ENCODE data around the gene SCN9A. TPM values are rescaled to one million over a fixed set of nuclear protein-coding genes. Genes with fewer than 3 reads are reported as not detected.

The SCN9A gene
- polyA plus RNA-seq, 1 donor from 2014 or later: 10.4 TPM

- H3K9me3 ChIP-seq (ENCODE audit: low read length): no peaks in the 10 kb centered on the region
- H3K9ac ChIP-seq (ENCODE audit: low read length): no peak overlapping the region
- H4K20me1 ChIP-seq (ENCODE audit: insufficient read depth): no peaks in the 10 kb centered on the region
- H3K79me2 ChIP-seq (replicated peaks; ENCODE audit: insufficient read depth, low read length): no peaks in the 10 kb centered on the region
- H3K27me3 ChIP-seq (ENCODE audit: insufficient read depth, low read depth, low read length): no peaks in the 10 kb centered on the region
- no peak for TF ChIP-seq EZH2 (IDR thresholded peaks at IDR 0.05; ENCODE audit: borderline replicate concordance, insufficient read depth, low read length, poor library complexity, severe bottlenecking)
- TF ChIP-seq, protein P1, sequence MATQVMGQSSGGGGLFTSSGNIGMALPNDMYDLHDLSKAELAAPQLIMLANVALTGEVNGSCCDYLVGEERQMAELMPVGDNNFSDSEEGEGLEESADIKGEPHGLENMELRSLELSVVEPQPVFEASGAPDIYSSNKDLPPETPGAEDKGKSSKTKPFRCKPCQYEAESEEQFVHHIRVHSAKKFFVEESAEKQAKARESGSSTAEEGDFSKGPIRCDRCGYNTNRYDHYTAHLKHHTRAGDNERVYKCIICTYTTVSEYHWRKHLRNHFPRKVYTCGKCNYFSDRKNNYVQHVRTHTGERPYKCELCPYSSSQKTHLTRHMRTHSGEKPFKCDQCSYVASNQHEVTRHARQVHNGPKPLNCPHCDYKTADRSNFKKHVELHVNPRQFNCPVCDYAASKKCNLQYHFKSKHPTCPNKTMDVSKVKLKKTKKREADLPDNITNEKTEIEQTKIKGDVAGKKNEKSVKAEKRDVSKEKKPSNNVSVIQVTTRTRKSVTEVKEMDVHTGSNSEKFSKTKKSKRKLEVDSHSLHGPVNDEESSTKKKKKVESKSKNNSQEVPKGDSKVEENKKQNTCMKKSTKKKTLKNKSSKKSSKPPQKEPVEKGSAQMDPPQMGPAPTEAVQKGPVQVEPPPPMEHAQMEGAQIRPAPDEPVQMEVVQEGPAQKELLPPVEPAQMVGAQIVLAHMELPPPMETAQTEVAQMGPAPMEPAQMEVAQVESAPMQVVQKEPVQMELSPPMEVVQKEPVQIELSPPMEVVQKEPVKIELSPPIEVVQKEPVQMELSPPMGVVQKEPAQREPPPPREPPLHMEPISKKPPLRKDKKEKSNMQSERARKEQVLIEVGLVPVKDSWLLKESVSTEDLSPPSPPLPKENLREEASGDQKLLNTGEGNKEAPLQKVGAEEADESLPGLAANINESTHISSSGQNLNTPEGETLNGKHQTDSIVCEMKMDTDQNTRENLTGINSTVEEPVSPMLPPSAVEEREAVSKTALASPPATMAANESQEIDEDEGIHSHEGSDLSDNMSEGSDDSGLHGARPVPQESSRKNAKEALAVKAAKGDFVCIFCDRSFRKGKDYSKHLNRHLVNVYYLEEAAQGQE (IDR thresholded peaks at IDR 0.05; ENCODE audit: borderline replicate concordance): no peak
- no peak for TF ChIP-seq SMC3 (conservative IDR thresholded peaks at IDR 0.05; ENCODE audit: poor library complexity)
- TF ChIP-seq POLR2AphosphoS5 (IDR thresholded peaks at IDR 0.05): no peak
- no peak for TF ChIP-seq CTCF (IDR thresholded peaks at IDR 0.05; ENCODE audit: poor library complexity, severe bottlenecking)
- no peak for TF ChIP-seq MXI1 (conservative IDR thresholded peaks at IDR 0.05; ENCODE audit: poor library complexity, severe bottlenecking)
- no peak for TF ChIP-seq RAD21 (conservative IDR thresholded peaks at IDR 0.05)
- no peak for TF ChIP-seq EP300 (conservative IDR thresholded peaks at IDR 0.05; ENCODE audit: poor library complexity, severe bottlenecking)
- TF ChIP-seq TAF1 (IDR thresholded peaks at IDR 0.05; ENCODE audit: low read depth): no peak
- H3K27ac ChIP-seq (ENCODE audit: low read length): no peak overlapping the region
- no peaks in the 10 kb centered on the region for H3F3A ChIP-seq (ENCODE audit: insufficient read depth, low read length, poor library complexity, severe bottlenecking)
- H3K36me3 ChIP-seq (ENCODE audit: insufficient read depth, low read length): no peaks in the 10 kb centered on the region
- no peak overlapping the region for H2AFZ ChIP-seq (ENCODE audit: low read depth, low read length)
- H3K9me2 ChIP-seq (ENCODE audit: insufficient read depth, low read length): no peaks in the 10 kb centered on the region
- no peak overlapping the region for H3K4me3 ChIP-seq (ENCODE audit: low read length)
- no peak overlapping the region for H3K4me2 ChIP-seq (ENCODE audit: low read length)
Observed at GRCh38 chr2:166193407-166193806, 182.3 kb downstream of the SCN9A start.

DNA sequence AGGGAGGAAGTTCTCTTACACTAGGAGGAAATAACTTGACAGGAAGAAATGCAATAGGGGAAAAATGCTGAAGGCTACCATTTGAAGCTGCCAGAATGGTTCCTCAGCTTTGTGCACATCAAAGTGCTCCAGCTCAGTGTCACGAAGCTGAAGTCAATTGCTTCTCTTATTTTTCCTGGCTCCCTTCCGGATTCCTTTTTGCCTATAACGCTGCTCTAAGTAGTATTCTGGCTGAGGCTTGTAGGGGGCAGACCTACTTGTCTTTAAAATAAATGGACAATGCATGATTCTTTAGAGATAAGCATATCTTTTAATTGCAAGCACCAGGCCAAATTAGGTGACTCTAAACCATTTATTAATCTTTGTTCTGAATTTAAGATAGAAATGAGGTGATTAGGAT lies 187.7 kb downstream of the SCN9A start:
- H3K4me2 ChIP-seq (ENCODE audit: low read length): no peak overlapping the region
- no peaks in the 10 kb centered on the region for H3K36me3 ChIP-seq (ENCODE audit: insufficient read depth, low read length)
- H3K79me2 ChIP-seq (replicated peaks; ENCODE audit: insufficient read depth, low read length): no peaks in the 10 kb centered on the region
- no peaks in the 10 kb centered on the region for H3F3A ChIP-seq (ENCODE audit: insufficient read depth, low read length, poor library complexity, severe bottlenecking)
- no peak overlapping the region for H3K27ac ChIP-seq (ENCODE audit: low read length)
- H3K4me3 ChIP-seq (ENCODE audit: low read length): no peak overlapping the region
- H2AFZ ChIP-seq (ENCODE audit: low read depth, low read length): no peak overlapping the region
- H3K9ac ChIP-seq (ENCODE audit: low read length): no peak overlapping the region
- TF ChIP-seq, protein P1 (IDR thresholded peaks at IDR 0.05; ENCODE audit: borderline replicate concordance): no peak
- no peak for TF ChIP-seq EZH2 (IDR thresholded peaks at IDR 0.05; ENCODE audit: borderline replicate concordance, insufficient read depth, low read length, poor library complexity, severe bottlenecking)
- no peak for TF ChIP-seq CTCF (IDR thresholded peaks at IDR 0.05; ENCODE audit: poor library complexity, severe bottlenecking)
- no peak for TF ChIP-seq RAD21 (conservative IDR thresholded peaks at IDR 0.05)
- no peak for TF ChIP-seq TAF1 (IDR thresholded peaks at IDR 0.05; ENCODE audit: low read depth)
- TF ChIP-seq POLR2AphosphoS5 (IDR thresholded peaks at IDR 0.05): no peak
- TF ChIP-seq EP300 (conservative IDR thresholded peaks at IDR 0.05; ENCODE audit: poor library complexity, severe bottlenecking): no peak
- TF ChIP-seq SMC3 (conservative IDR thresholded peaks at IDR 0.05; ENCODE audit: poor library complexity): no peak
- TF ChIP-seq MXI1 (conservative IDR thresholded peaks at IDR 0.05; ENCODE audit: poor library complexity, severe bottlenecking): no peak
- no peaks in the 10 kb centered on the region for H3K27me3 ChIP-seq (ENCODE audit: insufficient read depth, low read depth, low read length)
- H4K20me1 ChIP-seq (ENCODE audit: insufficient read depth): no peaks in the 10 kb centered on the region
- no peaks in the 10 kb centered on the region for H3K9me3 ChIP-seq (ENCODE audit: low read length)
- H3K9me2 ChIP-seq (ENCODE audit: insufficient read depth, low read length): no peaks in the 10 kb centered on the region
